Breast epithelium (tissue), 3 donors: ENCODE measurements around the gene RAB14.

ENCODE experiments used
- POLR2A ChIP-seq: fragments of 450-650 bp; IDR thresholded peaks from one replicate; pipeline ENCODE4 v1.6.1; 2016; ENCODE audit warnings: antibody characterized with exemption, mild to moderate bottlenecking, moderate library complexity
- TF ChIP-seq, protein P1 (sequence below), 3 donors: fragments of 450-650 bp; IDR thresholded peaks; one replicate each; pipeline ENCODE4 v1.5.1; 2016 to 2017; ENCODE audit warnings: antibody characterized with exemption in 3 of 3, mild to moderate bottlenecking in 3 of 3, moderate library complexity in 3 of 3

DNA sequence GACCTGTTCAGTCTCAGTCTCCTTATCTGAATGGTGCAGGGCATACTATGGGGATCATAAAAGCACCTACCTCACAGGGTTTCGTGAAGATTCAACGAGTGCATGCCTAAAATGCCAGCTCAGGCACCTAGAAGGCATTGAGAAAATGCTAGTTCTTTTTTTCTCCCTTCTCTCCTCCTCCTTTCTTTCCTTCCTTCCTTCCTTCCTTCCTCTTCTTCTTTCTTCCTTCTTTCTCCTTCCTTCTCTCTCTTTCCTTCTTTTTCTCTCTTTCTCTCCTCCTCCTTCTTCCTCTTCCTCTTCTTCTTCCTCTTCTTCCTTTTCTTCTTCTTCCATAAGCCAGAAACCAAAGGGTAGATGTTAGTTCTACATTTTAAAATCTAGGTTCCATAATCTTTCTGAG lies 12.3 kb upstream of the RAB14 start:
- no peak for TF ChIP-seq POLR2A
- TF ChIP-seq, protein P1, sequence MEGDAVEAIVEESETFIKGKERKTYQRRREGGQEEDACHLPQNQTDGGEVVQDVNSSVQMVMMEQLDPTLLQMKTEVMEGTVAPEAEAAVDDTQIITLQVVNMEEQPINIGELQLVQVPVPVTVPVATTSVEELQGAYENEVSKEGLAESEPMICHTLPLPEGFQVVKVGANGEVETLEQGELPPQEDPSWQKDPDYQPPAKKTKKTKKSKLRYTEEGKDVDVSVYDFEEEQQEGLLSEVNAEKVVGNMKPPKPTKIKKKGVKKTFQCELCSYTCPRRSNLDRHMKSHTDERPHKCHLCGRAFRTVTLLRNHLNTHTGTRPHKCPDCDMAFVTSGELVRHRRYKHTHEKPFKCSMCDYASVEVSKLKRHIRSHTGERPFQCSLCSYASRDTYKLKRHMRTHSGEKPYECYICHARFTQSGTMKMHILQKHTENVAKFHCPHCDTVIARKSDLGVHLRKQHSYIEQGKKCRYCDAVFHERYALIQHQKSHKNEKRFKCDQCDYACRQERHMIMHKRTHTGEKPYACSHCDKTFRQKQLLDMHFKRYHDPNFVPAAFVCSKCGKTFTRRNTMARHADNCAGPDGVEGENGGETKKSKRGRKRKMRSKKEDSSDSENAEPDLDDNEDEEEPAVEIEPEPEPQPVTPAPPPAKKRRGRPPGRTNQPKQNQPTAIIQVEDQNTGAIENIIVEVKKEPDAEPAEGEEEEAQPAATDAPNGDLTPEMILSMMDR (IDR thresholded peaks at IDR 0.05), result no peak
